ENCODE measurements around the gene RAB40A. TPM values are rescaled to one million over a fixed set of nuclear protein-coding genes. Genes with fewer than 3 reads are reported as not detected.

The RAB40A gene
- total RNA-seq, 1 experiment from 2014 or later, result not detected

GRCh38 chrX:103554687-103555424, 35.6 kb upstream of the RAB40A start:
- Histone ChIP-seq H4K5ac (ENCODE audit: insufficient read length, low read depth, low read length) (peak overlapping the region; percentile 46), H3K4me2 (ENCODE audit: insufficient read depth, insufficient read length, low read length) (peak overlapping the region; percentile 86), H3K27ac (ENCODE audit: insufficient read length, low read depth, low read length) (no peak overlapping the region), H4K8ac (replicated peaks; ENCODE audit: insufficient read length, low read depth, low read length) (no peak overlapping the region), H2AFZ (ENCODE audit: low read length) (peak overlapping the region; percentile 88), H3K23ac (ENCODE audit: insufficient read length, low read depth, low read length) (no peak overlapping the region), H3K4ac (ENCODE audit: low read depth, low read length) (no peak overlapping the region), H2AK5ac (ENCODE audit: insufficient read length, low read length) (no peak overlapping the region), H4K20me1 (ENCODE audit: control insufficient read depth, insufficient read depth, insufficient read length) (no peaks in the 10 kb centered on the region), H3K9ac (ENCODE audit: extremely low read depth, insufficient read length, low read length) (peak overlapping the region; percentile 86), H3K18ac (ENCODE audit: insufficient read length, low read depth, low read length) (peak overlapping the region; percentile 93), H2BK5ac (ENCODE audit: insufficient read length, low read length) (no peak overlapping the region), H3K9me3 (ENCODE audit: control insufficient read depth, low read depth, low read length) (no peaks in the 10 kb centered on the region), H3K14ac (ENCODE audit: insufficient read depth, low read length) (peak overlapping the region; percentile 84; the same call in 1 of the 2 replicates), H3K56ac (ENCODE audit: insufficient read length, low read depth, low read length) (no peak overlapping the region), H3T11ph (ENCODE audit: low read length) (no peak overlapping the region), H2BK15ac (ENCODE audit: low read depth, low read length) (no peak overlapping the region), H2BK20ac (ENCODE audit: low read depth, low read length, poor library complexity, severe bottlenecking) (no peak overlapping the region), H3K79me2 (ENCODE audit: insufficient read depth, low read length) (no peaks in the 10 kb centered on the region), H3K23me2 (ENCODE audit: insufficient read length, low read depth, low read length, poor library complexity, severe bottlenecking) (peaks cover 7% of the 10 kb centered on the region), H3K79me1 (ENCODE audit: insufficient read depth, low read depth, low read length, poor library complexity, severe bottlenecking) (no peaks in the 10 kb centered on the region), H3K4me1 (ENCODE audit: insufficient read depth, low read length) (no peaks in the 10 kb centered on the region), H4K91ac (ENCODE audit: insufficient read length, low read depth, low read length) (no peak overlapping the region), H3K27me3 (ENCODE audit: insufficient read depth, low read length) (no peaks in the 10 kb centered on the region; the same call in 1 of the 2 replicates), H2BK120ac (ENCODE audit: low read depth, low read length, poor library complexity, severe bottlenecking) (no peak overlapping the region), H2BK12ac (ENCODE audit: insufficient read length, low read depth, low read length) (no peak overlapping the region)
- no peaks in the 10 kb centered on the region for H3K4me1 Mint-ChIP-seq
- H3K36me3 Mint-ChIP-seq (ENCODE audit: insufficient read depth in 1 of 3, low read depth in 3 of 3), result no peaks in the 10 kb centered on the region; a peak in 1 of 7 replicates
- H3K27ac Mint-ChIP-seq, result peak overlapping the region; percentile 48 to 99 (median 86); a peak in 6 of 7 replicates
- peak; percentile 85 for DNase-seq
- no peak for TF ChIP-seq CTCF (conservative IDR thresholded peaks at IDR 0.05)
- H3K4me3 Mint-ChIP-seq, result peak overlapping the region; percentile 85 to 88
- no peaks in the 10 kb centered on the region; the same call in 1 of the 2 replicates for H3K27me3 Mint-ChIP-seq (ENCODE audit: low read depth)
- WGBS (ENCODE audit: extremely low coverage, insufficient read length, low lambda C conversion rate), result no CpG with 5 or more reads among the region's 19 CpGs
- peaks cover 0 to 22% of the 10 kb centered on the region in 2 experiments; a peak in 2 of 5 replicates for H3K9me3 Mint-ChIP-seq
